ENCODE data around the gene VAX1. TPM values are rescaled to one million over a fixed set of nuclear protein-coding genes. Genes with fewer than 3 reads are reported as not detected.
A peak's percentile ranks its signal among the peaks of the same experiment; 100 is the strongest.

VAX1 gene
- total and polyA plus RNA-seq, 2 experiments from 2014 or later, result not detected

- Histone ChIP-seq H3K9me2 (ENCODE audit: insufficient read depth) (no peaks in the 10 kb centered on the region), H4K20me1 (ENCODE audit: insufficient read depth) (no peaks in the 10 kb centered on the region), H3K4me2 (ENCODE audit: unreplicated experiment) (no peak overlapping the region), H3K9ac (no peak overlapping the region), H3K4me3 (no peak overlapping the region), H3K9me3 (ENCODE audit: low read depth) (no peaks in the 10 kb centered on the region), H3K4me1 (ENCODE audit: insufficient read depth) (no peaks in the 10 kb centered on the region), H3K79me2 (ENCODE audit: insufficient read depth) (no peaks in the 10 kb centered on the region), H3F3A (ENCODE audit: insufficient read depth) (no peaks in the 10 kb centered on the region), H3K36me3 (ENCODE audit: low read depth) (no peaks in the 10 kb centered on the region), H3K27ac (no peak overlapping the region), H3K27me3 (replicated peaks; ENCODE audit: insufficient read depth) (peaks cover 78% of the 10 kb centered on the region), H2AFZ (no peak overlapping the region)
- in situ Hi-C loops (cut with MboI), result no loop called here
- no peak for DNase-seq
- 40 to 42% methylated on average over 6 of the region's 6 CpGs for WGBS, 2 experiments (ENCODE audit: low coverage in 1 of 2, low lambda C conversion rate in 2 of 2, missing lambda C conversion rate in 2 of 2)
- TF ChIP-seq EZH2 (IDR thresholded peaks at IDR 0.05; ENCODE audit: insufficient read depth, poor library complexity, severe bottlenecking), result no peak
- TF ChIP-seq EZH2phosphoT487 (IDR thresholded peaks at IDR 0.05; ENCODE audit: insufficient read depth, low read depth), result no peak
Observed at GRCh38 chr10:117159390-117159789, 21.3 kb upstream of the VAX1 start.

- Histone ChIP-seq H3K4me1 (ENCODE audit: insufficient read depth) (no peaks in the 10 kb centered on the region), H4K20me1 (ENCODE audit: insufficient read depth) (no peaks in the 10 kb centered on the region), H3K9me3 (ENCODE audit: low read depth) (no peaks in the 10 kb centered on the region), H3K27me3 (replicated peaks; ENCODE audit: insufficient read depth) (peaks cover 68% of the 10 kb centered on the region), H3F3A (ENCODE audit: insufficient read depth) (no peaks in the 10 kb centered on the region), H3K79me2 (ENCODE audit: insufficient read depth) (no peaks in the 10 kb centered on the region), H3K9ac (no peak overlapping the region), H3K27ac (no peak overlapping the region), H2AFZ (no peak overlapping the region), H3K4me2 (ENCODE audit: unreplicated experiment) (no peak overlapping the region), H3K36me3 (ENCODE audit: low read depth) (no peaks in the 10 kb centered on the region), H3K4me3 (no peak overlapping the region), H3K9me2 (ENCODE audit: insufficient read depth) (no peaks in the 10 kb centered on the region)
- 6 to 7% methylated on average over 2 of the region's 2 CpGs for WGBS, 2 experiments (ENCODE audit: low coverage in 1 of 2, low lambda C conversion rate in 2 of 2, missing lambda C conversion rate in 2 of 2)
- DNase-seq, result no peak
- no peak for TF ChIP-seq EZH2 (IDR thresholded peaks at IDR 0.05; ENCODE audit: insufficient read depth, poor library complexity, severe bottlenecking)
- no peak for TF ChIP-seq EZH2phosphoT487 (IDR thresholded peaks at IDR 0.05; ENCODE audit: insufficient read depth, low read depth)
- in situ Hi-C loops (cut with MboI), result no loop called here
Observed at GRCh38 chr10:117158297-117158696, 20.2 kb upstream of the VAX1 start.

- 0% methylated on average over 3 of the region's 3 CpGs for WGBS, 2 experiments (ENCODE audit: low coverage in 1 of 2, low lambda C conversion rate in 2 of 2, missing lambda C conversion rate in 2 of 2)
- no peak overlapping the region for H3K27ac ChIP-seq
- H3K4me2 ChIP-seq (ENCODE audit: unreplicated experiment), result no peak overlapping the region
- H3K4me1 ChIP-seq (ENCODE audit: insufficient read depth), result no peaks in the 10 kb centered on the region
- H3K27me3 ChIP-seq (replicated peaks; ENCODE audit: insufficient read depth), result peaks cover 28% of the 10 kb centered on the region
- no peaks in the 10 kb centered on the region for H4K20me1 ChIP-seq (ENCODE audit: insufficient read depth)
- TF ChIP-seq EZH2phosphoT487 (IDR thresholded peaks at IDR 0.05; ENCODE audit: insufficient read depth, low read depth), result no peak
- no peak for TF ChIP-seq EZH2 (IDR thresholded peaks at IDR 0.05; ENCODE audit: insufficient read depth, poor library complexity, severe bottlenecking)
- no peak overlapping the region for H3K4me3 ChIP-seq
- in situ Hi-C loops (cut with MboI), result no loop called here
- no peak overlapping the region for H2AFZ ChIP-seq
- no peaks in the 10 kb centered on the region for H3K9me2 ChIP-seq (ENCODE audit: insufficient read depth)
- no peaks in the 10 kb centered on the region for H3K36me3 ChIP-seq (ENCODE audit: low read depth)
- H3K9ac ChIP-seq, result no peak overlapping the region
- DNase-seq, result peak; percentile 30
- no peaks in the 10 kb centered on the region for H3K9me3 ChIP-seq (ENCODE audit: low read depth)
- no peaks in the 10 kb centered on the region for H3F3A ChIP-seq (ENCODE audit: insufficient read depth)
- H3K79me2 ChIP-seq (ENCODE audit: insufficient read depth), result no peaks in the 10 kb centered on the region
Observed at GRCh38 chr10:117152668-117153067, 14.6 kb upstream of the VAX1 start.

- Histone ChIP-seq H3K27ac (no peak overlapping the region), H3K9me3 (ENCODE audit: low read depth) (no peaks in the 10 kb centered on the region), H3K4me1 (ENCODE audit: insufficient read depth) (no peaks in the 10 kb centered on the region), H3K4me3 (no peak overlapping the region), H2AFZ (no peak overlapping the region), H3K36me3 (ENCODE audit: low read depth) (no peaks in the 10 kb centered on the region), H4K20me1 (ENCODE audit: insufficient read depth) (no peaks in the 10 kb centered on the region), H3F3A (ENCODE audit: insufficient read depth) (no peaks in the 10 kb centered on the region), H3K9ac (no peak overlapping the region), H3K9me2 (ENCODE audit: insufficient read depth) (no peaks in the 10 kb centered on the region), H3K4me2 (ENCODE audit: unreplicated experiment) (no peak overlapping the region), H3K79me2 (ENCODE audit: insufficient read depth) (no peaks in the 10 kb centered on the region), H3K27me3 (replicated peaks; ENCODE audit: insufficient read depth) (peaks cover 35% of the 10 kb centered on the region)
- TF ChIP-seq EZH2 (IDR thresholded peaks at IDR 0.05; ENCODE audit: insufficient read depth, poor library complexity, severe bottlenecking) (no peak), EZH2phosphoT487 (IDR thresholded peaks at IDR 0.05; ENCODE audit: insufficient read depth, low read depth) (no peak)
- 44 to 47% methylated on average over 3 of the region's 3 CpGs for WGBS, 2 experiments (ENCODE audit: low coverage in 1 of 2, low lambda C conversion rate in 2 of 2, missing lambda C conversion rate in 2 of 2)
- in situ Hi-C loops (cut with MboI), result no loop called here
- DNase-seq, result no peak
Observed at GRCh38 chr10:117148284-117148683, 10.2 kb upstream of the VAX1 start.

- DNase-seq, result no peak
- Histone ChIP-seq H3F3A (ENCODE audit: insufficient read depth) (no peaks in the 10 kb centered on the region), H3K4me1 (ENCODE audit: insufficient read depth) (no peaks in the 10 kb centered on the region), H3K9ac (no peak overlapping the region), H3K79me2 (ENCODE audit: insufficient read depth) (no peaks in the 10 kb centered on the region), H3K36me3 (ENCODE audit: low read depth) (no peaks in the 10 kb centered on the region), H3K27ac (no peak overlapping the region), H3K27me3 (replicated peaks; ENCODE audit: insufficient read depth) (peaks cover 59% of the 10 kb centered on the region), H3K4me3 (no peak overlapping the region), H4K20me1 (ENCODE audit: insufficient read depth) (no peaks in the 10 kb centered on the region), H3K4me2 (ENCODE audit: unreplicated experiment) (no peak overlapping the region), H3K9me2 (ENCODE audit: insufficient read depth) (no peaks in the 10 kb centered on the region), H2AFZ (no peak overlapping the region), H3K9me3 (ENCODE audit: low read depth) (no peaks in the 10 kb centered on the region)
- TF ChIP-seq EZH2 (IDR thresholded peaks at IDR 0.05; ENCODE audit: insufficient read depth, poor library complexity, severe bottlenecking) (no peak), EZH2phosphoT487 (IDR thresholded peaks at IDR 0.05; ENCODE audit: insufficient read depth, low read depth) (no peak)
- 27 to 29% methylated on average over 4 of the region's 4 CpGs for WGBS, 2 experiments (ENCODE audit: low coverage in 1 of 2, low lambda C conversion rate in 2 of 2, missing lambda C conversion rate in 2 of 2)
- in situ Hi-C loops (cut with MboI), result no loop called here
Observed at GRCh38 chr10:117145019-117145418, 6.9 kb upstream of the VAX1 start.

Data from GM23248 (cell line).